Vagina (tissue), 2 donors: Measurements from ENCODE around the gene MTHFD1L. TPM values are rescaled to one million over a fixed set of nuclear protein-coding genes. Genes with fewer than 3 reads are reported as not detected.

Experiments used
- DNase-seq, 2 donors: peaks; one replicate each; pipeline ENCODE4 v3.0.0-alpha.2; 2017; ENCODE audit errors: extremely low spot score in 2 of 2
- H3K27ac ChIP-seq: fragments of 200-600 bp; sonication (generic); one replicate; pipeline ENCODE4 v1.5.1; 2019
- H3K27me3 ChIP-seq: fragments of 200-600 bp; sonication (generic); one replicate; pipeline ENCODE4 v1.5.1; 2019
- H3K36me3 ChIP-seq, 2 donors: fragments of 200-600 bp; sonication (generic); one replicate each; pipeline ENCODE4 v1.5.1; 2017 to 2019
- H3K4me1 ChIP-seq: fragments of 200-600 bp; sonication (generic); one replicate; pipeline ENCODE4 v1.5.1; 2019
- H3K4me3 ChIP-seq, 2 donors: fragments of 200-600 bp; sonication (generic); 1 replicate in 1 of 2; 2 replicates in 1 of 2; pipeline ENCODE4 v1.5.1; 2016 to 2019
- H3K9me3 ChIP-seq: fragments of 200-600 bp; sonication (generic); one replicate; pipeline ENCODE4 v1.5.1; 2019
- POLR2A ChIP-seq, 2 donors: fragments of 450-650 bp; IDR thresholded peaks; one replicate each; pipeline ENCODE4 v1.6.1; 2017; ENCODE audit warnings: antibody characterized with exemption in 2 of 2, mild to moderate bottlenecking in 2 of 2, moderate library complexity in 2 of 2
- POLR2AphosphoS5 ChIP-seq, 2 donors: sonication (generic); formaldehyde crosslinking; IDR thresholded peaks; one replicate each; pipeline ENCODE4 v1.9.0; 2017; ENCODE audit warnings: antibody characterized with exemption in 2 of 2, mild to moderate bottlenecking in 2 of 2, low read depth in 1 of 2; ENCODE audit not compliant: insufficient read depth in 1 of 2
- intact Hi-C: fragments of 100-400 bp; cut with DNase I; formaldehyde crosslinking; loops from one replicate; pipeline ENCODE4 v1.15.1; 2023
- total RNA-seq: library from RNA; depleted of rRNA; stranded (reverse); fragments of >200 nt; gene quantifications from one replicate; pipeline ENCODE4 v1.2.3, GENCODE V29; 2016
- TF ChIP-seq, protein P1 (sequence below), 3 experiments: fragments of 450-650 bp in 2 of 3; fragments of 200-600 bp in 1 of 3; sonication (generic) in 1 of 3; IDR thresholded peaks; one replicate each; pipeline ENCODE4 v1.5.1; 2017 to 2019; ENCODE audit warnings: antibody characterized with exemption in 3 of 3, mild to moderate bottlenecking in 2 of 3, moderate library complexity in 2 of 3

MTHFD1L gene
- total RNA-seq, 1 donor from 2014 or later, result 2.7 TPM

DNA sequence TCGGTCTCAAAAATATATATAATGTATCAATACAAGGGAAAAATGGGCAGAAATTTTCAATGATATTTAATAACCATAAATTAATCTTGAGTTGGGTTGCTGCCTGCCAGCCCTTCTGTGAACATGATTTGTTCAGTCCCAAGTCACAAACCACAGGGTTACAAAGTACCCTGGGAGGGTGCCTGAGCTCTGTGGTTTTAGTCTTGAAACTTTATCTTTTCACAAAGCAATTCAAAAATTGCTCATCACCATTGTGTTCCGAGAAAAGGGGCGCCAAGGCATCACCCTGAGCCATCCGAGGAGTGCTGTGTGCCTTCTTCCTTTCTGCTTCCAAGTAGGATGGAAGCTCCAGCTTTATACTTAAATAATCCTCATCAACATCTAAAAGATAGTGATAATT is 232.7 kb downstream of the MTHFD1L start:
- TF ChIP-seq, protein P1, sequence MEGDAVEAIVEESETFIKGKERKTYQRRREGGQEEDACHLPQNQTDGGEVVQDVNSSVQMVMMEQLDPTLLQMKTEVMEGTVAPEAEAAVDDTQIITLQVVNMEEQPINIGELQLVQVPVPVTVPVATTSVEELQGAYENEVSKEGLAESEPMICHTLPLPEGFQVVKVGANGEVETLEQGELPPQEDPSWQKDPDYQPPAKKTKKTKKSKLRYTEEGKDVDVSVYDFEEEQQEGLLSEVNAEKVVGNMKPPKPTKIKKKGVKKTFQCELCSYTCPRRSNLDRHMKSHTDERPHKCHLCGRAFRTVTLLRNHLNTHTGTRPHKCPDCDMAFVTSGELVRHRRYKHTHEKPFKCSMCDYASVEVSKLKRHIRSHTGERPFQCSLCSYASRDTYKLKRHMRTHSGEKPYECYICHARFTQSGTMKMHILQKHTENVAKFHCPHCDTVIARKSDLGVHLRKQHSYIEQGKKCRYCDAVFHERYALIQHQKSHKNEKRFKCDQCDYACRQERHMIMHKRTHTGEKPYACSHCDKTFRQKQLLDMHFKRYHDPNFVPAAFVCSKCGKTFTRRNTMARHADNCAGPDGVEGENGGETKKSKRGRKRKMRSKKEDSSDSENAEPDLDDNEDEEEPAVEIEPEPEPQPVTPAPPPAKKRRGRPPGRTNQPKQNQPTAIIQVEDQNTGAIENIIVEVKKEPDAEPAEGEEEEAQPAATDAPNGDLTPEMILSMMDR (IDR thresholded peaks at IDR 0.05), result no peak
- TF ChIP-seq POLR2A (IDR thresholded peaks at IDR 0.05), result no peak
- no peak for TF ChIP-seq POLR2AphosphoS5 (IDR thresholded peaks at IDR 0.05; ENCODE audit: insufficient read depth in 1 of 2, low read depth in 1 of 2)
- Histone ChIP-seq H3K9me3 (no peaks in the 10 kb centered on the region), H3K4me1 (peaks cover 9% of the 10 kb centered on the region), H3K27me3 (no peaks in the 10 kb centered on the region), H3K4me3 (no peak overlapping the region), H3K27ac (no peak overlapping the region), H3K36me3 (no peaks in the 10 kb centered on the region)
- no peak for DNase-seq
- intact Hi-C loops, result no loop called here

DNA sequence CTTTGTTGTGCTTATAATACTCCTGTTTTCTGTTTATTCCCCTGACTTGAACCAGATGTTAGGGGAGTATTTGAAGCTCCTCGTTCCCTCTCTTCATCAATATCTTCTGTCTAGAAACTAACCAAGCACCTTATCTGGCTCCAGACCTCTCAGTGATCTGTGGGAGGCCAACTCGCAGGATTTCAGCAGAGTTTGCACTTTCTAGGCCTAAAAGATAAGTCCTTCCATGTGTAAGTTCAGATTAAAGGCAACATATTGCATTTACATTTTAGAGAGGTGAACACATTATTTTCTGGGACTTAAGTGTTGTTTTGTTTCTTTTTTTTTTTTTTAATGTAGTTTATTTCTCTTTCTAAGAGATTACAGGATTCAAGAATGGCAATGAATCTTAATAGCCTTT is 234.8 kb downstream of the MTHFD1L start:
- H3K9me3 ChIP-seq, result no peaks in the 10 kb centered on the region
- H3K36me3 ChIP-seq, result no peaks in the 10 kb centered on the region
- no peak for DNase-seq
- intact Hi-C loops, result no loop called here
- H3K27me3 ChIP-seq, result no peaks in the 10 kb centered on the region
- H3K27ac ChIP-seq, result no peak overlapping the region
- TF ChIP-seq POLR2A (IDR thresholded peaks at IDR 0.05) (no peak), POLR2AphosphoS5 (IDR thresholded peaks at IDR 0.05; ENCODE audit: insufficient read depth in 1 of 2, low read depth in 1 of 2) (no peak)
- TF ChIP-seq, protein P1 (IDR thresholded peaks at IDR 0.05), result no peak
- H3K4me3 ChIP-seq, result no peak overlapping the region
- peaks cover 9% of the 10 kb centered on the region for H3K4me1 ChIP-seq

DNA sequence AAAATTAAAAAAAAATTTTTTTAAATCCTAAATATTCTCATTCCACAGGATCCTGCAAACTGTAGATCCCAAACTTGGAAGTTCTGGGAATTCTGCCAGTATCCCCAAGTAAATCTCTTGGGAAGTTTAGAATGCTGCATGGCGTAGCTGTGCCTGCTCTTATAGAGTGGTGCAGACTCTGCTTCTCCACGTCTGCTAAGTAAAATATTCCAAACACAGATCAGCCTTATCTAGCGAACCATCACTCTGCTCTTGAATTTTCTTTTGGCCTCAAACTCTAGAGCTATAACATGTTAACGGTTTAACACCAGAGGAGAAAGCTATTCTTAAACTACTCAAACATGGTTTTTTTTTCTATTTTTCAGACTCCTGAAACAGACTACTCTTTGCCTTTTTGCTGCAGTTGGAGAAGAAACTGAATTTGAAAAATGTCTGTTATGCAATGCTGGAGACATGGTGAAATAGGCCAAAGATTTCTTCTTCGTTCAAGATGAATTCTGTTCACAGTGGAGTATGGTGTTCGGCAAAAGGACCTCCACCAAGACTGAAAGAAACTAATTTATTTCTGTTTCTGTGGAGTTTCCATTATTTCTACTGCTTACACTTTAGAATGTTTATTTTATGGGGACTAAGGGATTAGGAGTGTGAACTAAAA is 235.8 kb downstream of the MTHFD1L start:
- Histone ChIP-seq H3K27ac (peak overlapping the region; percentile 33), H3K4me3 (no peak overlapping the region), H3K9me3 (no peaks in the 10 kb centered on the region), H3K4me1 (peaks cover 9% of the 10 kb centered on the region), H3K36me3 (no peaks in the 10 kb centered on the region), H3K27me3 (no peaks in the 10 kb centered on the region)
- intact Hi-C loops, result no loop called here
- no peak for TF ChIP-seq POLR2AphosphoS5 (IDR thresholded peaks at IDR 0.05; ENCODE audit: insufficient read depth in 1 of 2, low read depth in 1 of 2)
- no peak for TF ChIP-seq POLR2A (IDR thresholded peaks at IDR 0.05)
- TF ChIP-seq, protein P1 (IDR thresholded peaks at IDR 0.05), result no peak
- DNase-seq, result no peak

DNA sequence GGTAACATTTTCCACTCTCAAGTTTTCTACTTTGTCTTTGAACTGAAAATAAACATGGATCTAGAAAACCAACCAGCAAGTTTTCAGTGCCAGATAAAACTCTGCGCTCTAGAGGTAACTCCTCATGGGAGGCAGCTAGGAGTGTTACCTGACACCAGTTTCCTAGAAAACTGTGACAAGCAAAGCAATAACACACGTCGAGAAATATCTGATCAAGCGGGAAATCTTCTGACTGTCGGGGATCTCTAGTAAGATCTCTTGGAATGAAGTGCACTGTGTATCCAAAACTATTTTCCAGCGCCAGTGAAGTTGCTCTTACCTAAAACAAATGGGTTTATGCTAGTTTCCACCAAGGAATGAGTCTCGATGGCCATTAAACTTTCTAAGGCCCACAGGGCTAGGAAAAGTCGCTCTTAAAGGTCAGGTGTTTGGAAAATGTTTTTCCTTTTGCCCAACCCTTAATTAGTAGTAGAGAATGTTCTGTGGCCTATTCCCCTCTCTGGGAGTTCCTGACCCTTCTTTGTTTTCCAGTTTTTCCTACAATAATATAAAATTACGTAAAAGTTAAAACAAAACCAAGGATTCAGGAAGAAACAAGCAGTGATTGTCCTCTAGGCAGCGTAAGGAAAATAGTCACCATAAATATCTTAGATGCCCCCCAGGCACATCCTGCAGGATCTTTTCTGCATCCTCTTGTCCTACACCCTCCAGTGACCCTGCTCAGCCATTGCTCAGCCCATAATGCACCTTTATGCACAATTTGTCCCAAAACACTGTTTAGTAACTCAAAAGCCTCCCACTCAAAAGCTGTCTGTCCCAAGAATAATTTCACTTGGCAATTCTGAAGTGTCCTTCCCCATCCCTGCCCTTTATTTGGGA is 236.6 kb downstream of the MTHFD1L start:
- Histone ChIP-seq H3K27ac (peak overlapping the region; percentile 33), H3K4me3 (no peak overlapping the region), H3K27me3 (no peaks in the 10 kb centered on the region), H3K36me3 (no peaks in the 10 kb centered on the region), H3K9me3 (no peaks in the 10 kb centered on the region), H3K4me1 (peaks cover 9% of the 10 kb centered on the region)
- TF ChIP-seq, protein P1 (IDR thresholded peaks at IDR 0.05), result no peak
- intact Hi-C loops, result no loop called here
- DNase-seq, result no peak

DNA sequence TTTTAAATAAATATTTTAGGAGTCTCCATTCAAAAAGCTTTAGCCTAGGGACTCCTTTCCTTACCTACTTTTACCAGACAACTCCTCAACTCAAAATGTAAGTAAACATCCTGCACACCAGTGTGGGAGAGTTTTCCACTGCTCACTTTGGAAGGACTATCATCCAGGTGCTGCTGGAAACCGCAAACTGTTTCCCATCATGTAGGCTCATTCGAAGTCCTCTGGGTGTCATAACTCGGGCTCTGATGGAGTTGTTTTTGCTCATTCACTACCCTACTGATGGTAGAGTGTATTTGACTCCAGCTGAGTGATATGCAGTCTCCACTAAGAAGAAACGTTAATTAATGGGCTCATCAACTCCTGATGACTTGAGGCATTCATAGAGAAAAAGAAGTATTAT is 237.8 kb downstream of the MTHFD1L start:
- Histone ChIP-seq H3K4me3 (no peak overlapping the region), H3K4me1 (peaks cover 9% of the 10 kb centered on the region), H3K27ac (no peak overlapping the region), H3K9me3 (no peaks in the 10 kb centered on the region), H3K27me3 (no peaks in the 10 kb centered on the region), H3K36me3 (no peaks in the 10 kb centered on the region)
- intact Hi-C loops, result no loop called here
- no peak for DNase-seq
- TF ChIP-seq, protein P1 (IDR thresholded peaks at IDR 0.05), result no peak
- no peak for TF ChIP-seq POLR2AphosphoS5 (IDR thresholded peaks at IDR 0.05; ENCODE audit: insufficient read depth in 1 of 2, low read depth in 1 of 2)
- TF ChIP-seq POLR2A (IDR thresholded peaks at IDR 0.05), result no peak
